SK-N-SH (cell line): Measurements from ENCODE around the gene TCF12. TPM values are rescaled to one million over a fixed set of nuclear protein-coding genes. Genes with fewer than 3 reads are reported as not detected.

ENCODE experiments used
- CTCF ChIA-PET: fragments of 300-600, 350-600 bp; formaldehyde crosslinking; extraction: SDS; loops from one replicate; lab custom pipeline; 2021; lab: Yijun Ruan, JAX
- POLR2A ChIA-PET: fragments of 350-600 bp; sonication (Branson Sonifier 250); formaldehyde crosslinking; extraction: SDS; loops from one replicate; lab custom pipeline; 2020; ENCODE audit warnings: antibody characterized with exemption, inconsistent platforms; lab: Yijun Ruan, JAX
- DNase-seq: peaks from one replicate; pipeline ENCODE4 v3.0.0; 2012
- H2AFZ ChIP-seq: fragments of 200-600 bp; sonication (generic); 2 replicates; pipeline ENCODE4 v1.8.1; 2016; ENCODE audit warnings: antibody characterized with exemption, mild to moderate bottlenecking, low read depth
- H3F3A ChIP-seq: fragments of 200-600 bp; sonication (generic); replicated peaks from 2 replicates; pipeline ENCODE3; 2016; ENCODE audit warnings: antibody characterized with exemption, mild to moderate bottlenecking; ENCODE audit not compliant: insufficient read depth
- H3K27ac ChIP-seq, 2 experiments: fragments of 200-500 bp in 1 of 2; fragments of 200-600 bp in 1 of 2; sonication (Bioruptor generic) in 1 of 2; sonication (generic), shearing (Covaris generic) in 1 of 2; 2 replicates each; pipeline versions ENCODE4 v1.5.1 to v1.6.1; 2014 to 2016; ENCODE audit warnings: low read depth in 2 of 2, inconsistent platforms in 1 of 2, low read length in 1 of 2, mild to moderate bottlenecking in 1 of 2, mixed read lengths in 1 of 2
- H3K27me3 ChIP-seq: fragments of 200-600 bp; sonication (generic), shearing (Covaris generic); 2 replicates; pipeline ENCODE4 v1.6.1; 2016; ENCODE audit warnings: mixed run types; ENCODE audit not compliant: insufficient read depth
- H3K36me3 ChIP-seq, 2 experiments: fragments of 200-500 bp in 1 of 2; fragments of 200-600 bp in 1 of 2; sonication (Bioruptor generic) in 1 of 2; sonication (generic) in 1 of 2; replicated peaks in 1 of 2; 2 replicates each; pipeline versions ENCODE3 to v1.5.1; 2014 to 2016; ENCODE audit warnings: low read length in 1 of 2, mild to moderate bottlenecking in 1 of 2; ENCODE audit not compliant: insufficient read depth in 2 of 2, control insufficient read depth in 1 of 2
- H3K4me1 ChIP-seq, 2 experiments: fragments of 200-500 bp in 1 of 2; fragments of 200-600 bp in 1 of 2; sonication (Bioruptor generic) in 1 of 2; sonication (generic), shearing (Covaris generic) in 1 of 2; 2 replicates each; pipeline versions ENCODE4 v1.5.1 to v1.6.1; 2014 to 2016; ENCODE audit warnings: low read depth in 1 of 2, low read length in 1 of 2, mixed run types in 1 of 2; ENCODE audit not compliant: insufficient read depth in 2 of 2, control insufficient read depth in 1 of 2
- H3K4me2 ChIP-seq: fragments of 200-600 bp; sonication (generic), shearing (Covaris generic); 2 replicates; pipeline ENCODE4 v1.6.1; 2017; ENCODE audit warnings: mixed run types
- H3K4me3 ChIP-seq, 2 experiments: fragments of 200-500 bp in 1 of 2; fragments of 200-600 bp in 1 of 2; sonication (Bioruptor generic) in 1 of 2; sonication (generic), shearing (Covaris generic) in 1 of 2; 2 replicates each; pipeline versions ENCODE4 v1.5.1 to v1.8.1; 2014 to 2016; ENCODE audit warnings: low read depth in 2 of 2, inconsistent platforms in 1 of 2, low read length in 1 of 2, mild to moderate bottlenecking in 1 of 2, mixed read lengths in 1 of 2, moderate library complexity in 1 of 2
- H3K79me2 ChIP-seq: fragments of 200-600 bp; sonication (generic); 2 replicates; pipeline ENCODE4 v1.8.1; 2017; ENCODE audit warnings: mild to moderate bottlenecking; ENCODE audit not compliant: insufficient read depth
- H3K9ac ChIP-seq: fragments of 200-600 bp; sonication (generic); 2 replicates; pipeline ENCODE4 v1.6.1; 2017; ENCODE audit warnings: mixed run types
- H3K9me2 ChIP-seq: fragments of 200-600 bp; sonication (generic); 2 replicates; pipeline ENCODE4 v1.6.1; 2017; ENCODE audit warnings: mixed run types
- H3K9me3 ChIP-seq: fragments of 200-600 bp; sonication (generic); 2 replicates; pipeline ENCODE4 v1.6.1; 2017; ENCODE audit warnings: mixed run types, mild to moderate bottlenecking, moderate library complexity
- H4K20me1 ChIP-seq: fragments of 200-600 bp; sonication (generic); 2 replicates; pipeline ENCODE4 v1.6.1; 2017; ENCODE audit warnings: mild to moderate bottlenecking, mixed run types; ENCODE audit not compliant: insufficient read depth
- ELF1 ChIP-seq: IDR thresholded peaks from 2 replicates; pipeline ENCODE4 v1.4.0; 2012
- FOSL2 ChIP-seq: IDR thresholded peaks from 2 replicates; pipeline ENCODE4 v1.4.0; 2012; ENCODE audit warnings: low read depth, mild to moderate bottlenecking, moderate library complexity, borderline replicate concordance
- FOXJ3 ChIP-seq: sonication (generic); formaldehyde crosslinking; IDR thresholded peaks from 2 replicates; pipeline ENCODE4 v1.5.1; 2020; ENCODE audit warnings: mild to moderate bottlenecking, missing genetic modification reagents
- FOXM1 ChIP-seq: IDR thresholded peaks from 2 replicates; pipeline ENCODE4 v1.4.0; 2012; ENCODE audit warnings: low read depth, mild to moderate bottlenecking
- GATA2 ChIP-seq: sonication (generic); formaldehyde crosslinking; IDR thresholded peaks from 2 replicates; pipeline ENCODE4 v1.5.0; 2020; ENCODE audit warnings: mild to moderate bottlenecking, missing genetic modification reagents
- IRF3 ChIP-seq: fragments of 150-350 bp; IDR thresholded peaks from 2 replicates; pipeline ENCODE4 v1.6.1; 2016; ENCODE audit warnings: mild to moderate bottlenecking, low read depth, low read length
- MEF2A ChIP-seq: IDR thresholded peaks from 2 replicates; pipeline ENCODE4 v1.4.0; 2012; ENCODE audit warnings: low read depth, borderline replicate concordance
- NFIC ChIP-seq: IDR thresholded peaks from 2 replicates; pipeline ENCODE4 v1.4.0; 2012; ENCODE audit warnings: borderline replicate concordance
- NRF1 ChIP-seq: IDR thresholded peaks from 2 replicates; pipeline ENCODE4 v1.6.1; 2012; ENCODE audit warnings: low read depth, mild to moderate bottlenecking, low read length
- RCOR1 ChIP-seq: fragments of 150-350 bp; IDR thresholded peaks from 2 replicates; pipeline ENCODE4 v1.6.1; 2017; ENCODE audit warnings: antibody characterized with exemption, low read length
- REST ChIP-seq: IDR thresholded peaks from 2 replicates; pipeline ENCODE4 v1.6.1; 2012; ENCODE audit warnings: mild to moderate bottlenecking, low read depth, low read length, moderate library complexity
- RFX5 ChIP-seq: IDR thresholded peaks from 2 replicates; pipeline ENCODE4 v1.6.1; 2012; ENCODE audit warnings: mild to moderate bottlenecking, improper control_type of control experiment, low read length
- RXRA ChIP-seq: IDR thresholded peaks from 2 replicates; pipeline ENCODE4 v1.4.0; 2012; ENCODE audit warnings: low read depth, mild to moderate bottlenecking, borderline replicate concordance
- TAF1 ChIP-seq: IDR thresholded peaks from 2 replicates; pipeline ENCODE4 v1.6.1; 2012; ENCODE audit warnings: low read depth, mild to moderate bottlenecking, low read length, moderate library complexity, borderline replicate concordance
- USF1 ChIP-seq: IDR thresholded peaks from 2 replicates; pipeline ENCODE4 v1.4.0; 2012; ENCODE audit warnings: low read depth, borderline replicate concordance
- YY1 ChIP-seq: IDR thresholded peaks from 2 replicates; pipeline ENCODE4 v1.4.0; 2012; ENCODE audit warnings: low read depth, mild to moderate bottlenecking
- WGBS: methylation state at CpG from one replicate; pipeline ENCODE4 v1.1.6; 2017; ENCODE audit warnings: low lambda C conversion rate; 5-methylcytosine and 5-hydroxymethylcytosine counted together
- polyA plus RNA-seq, 3 experiments: library from polyadenylated mRNA; depleted of rRNA; stranded (reverse); fragments of >200 nt; gene quantifications; 2 replicates each; pipeline ENCODE4 v1.2.3, GENCODE V29; 2012

TCF12 gene
- polyA plus RNA-seq, 1 of the 3 experiments (the other 2 are of a cell fraction), result 49.6 TPM

GRCh38 chr15:57147621-57148020, 229.2 kb downstream of the TCF12 start:
- H3K27me3 ChIP-seq, result no peaks in the 10 kb centered on the region

GRCh38 chr15:57148262-57148661, 229.8 kb downstream of the TCF12 start:
- CTCF ChIA-PET, result interaction anchor here (0.6 to 10.9 kb wide), 11 partner anchors 10 to 250 kb away, joined by 3 to 141 read pairs (median 8); no protein-coding TSS in a partner anchor
- no peak overlapping the region for H2AFZ ChIP-seq

More at GRCh38 chr15:57147621-57148020, 229.2 kb downstream of the TCF12 start:
- Histone ChIP-seq H3K9me3 (peaks cover 5% of the 10 kb centered on the region; the same call in 1 of the 2 replicates), H3K9ac (no peak overlapping the region; the same call in 1 of the 2 replicates), H3K79me2 (peaks cover 33% of the 10 kb centered on the region), H3F3A (peaks cover 29% of the 10 kb centered on the region), H3K27ac (peak overlapping the region in 1 of 2 experiments; percentile 41; a peak in 1 of 4 replicates), H3K4me2 (no peak overlapping the region), H3K9me2 (no peaks in the 10 kb centered on the region), H3K36me3 (peaks cover 2 to 17% of the 10 kb centered on the region in 2 experiments), H4K20me1 (no peaks in the 10 kb centered on the region), H3K4me3 (no peak overlapping the region), H3K4me1 (peaks cover 3 to 42% of the 10 kb centered on the region in 2 experiments; a peak in 3 of 4 replicates), H2AFZ (no peak overlapping the region)
- no peak for TF ChIP-seq USF1
- TF ChIP-seq RXRA, result no peak
- no peak for TF ChIP-seq MEF2A
- no peak for TF ChIP-seq TAF1
- no peak for TF ChIP-seq NRF1
- ChIA-PET POLR2A (no interaction called here), CTCF (interaction anchor here (1.1 to 10.9 kb wide), 23 partner anchors 11 to 380 kb away, joined by 3 to 141 read pairs (median 10); no protein-coding TSS in a partner anchor)
- WGBS, result 100% methylated on average over 1 of the region's 1 CpG
- no peak for DNase-seq

More at GRCh38 chr15:57148262-57148661, 229.8 kb downstream of the TCF12 start:
- H3K4me3 ChIP-seq, result no peak overlapping the region
- no peaks in the 10 kb centered on the region for H3K27me3 ChIP-seq
- H3K9me2 ChIP-seq, result no peaks in the 10 kb centered on the region
- peaks cover 2 to 20% of the 10 kb centered on the region in 2 experiments for H3K36me3 ChIP-seq
- no peak overlapping the region for H3K9ac ChIP-seq
- peaks cover 3 to 42% of the 10 kb centered on the region in 2 experiments; a peak in 3 of 4 replicates for H3K4me1 ChIP-seq
- TF ChIP-seq IRF3, result no peak
- no peak for TF ChIP-seq FOSL2
- no peak for TF ChIP-seq RCOR1
- TF ChIP-seq ELF1, result no peak
- TF ChIP-seq FOXM1, result no peak
- TF ChIP-seq NFIC, result no peak
- TF ChIP-seq YY1, result no peak
- no peak for TF ChIP-seq GATA2 (CRISPR knock-in tag)
- no peak for TF ChIP-seq REST
- TF ChIP-seq RFX5, result no peak
- no peak for TF ChIP-seq FOXJ3 (CRISPR knock-in tag)
- H3K4me2 ChIP-seq, result no peak overlapping the region; the same call in 1 of the 2 replicates
- no peaks in the 10 kb centered on the region for H4K20me1 ChIP-seq
- no peak for DNase-seq
- POLR2A ChIA-PET, result no interaction called here
- H3K9me3 ChIP-seq, result peaks cover 6% of the 10 kb centered on the region; the same call in 1 of the 2 replicates
- H3K79me2 ChIP-seq, result peaks cover 32% of the 10 kb centered on the region
- peaks cover 36% of the 10 kb centered on the region for H3F3A ChIP-seq
- H3K27ac ChIP-seq, result no peak overlapping the region
